Right lobe of liver (tissue), 4 donors: ENCODE measurements around the gene C6orf132.

Experiments used
- CTCF ChIP-seq, 4 donors: fragments of 200-600 bp in 3 of 4; fragments of 450-650 bp in 1 of 4; IDR thresholded peaks; one replicate each; pipeline versions ENCODE4 v1.5.1 to v1.8.0; 2016 to 2022; ENCODE audit warnings: antibody characterized with exemption in 4 of 4, mild to moderate bottlenecking in 2 of 4
- POLR2A ChIP-seq: fragments of 450-650 bp; IDR thresholded peaks from one replicate; pipeline ENCODE4 v1.6.1; 2017; ENCODE audit warnings: antibody characterized with exemption, mild to moderate bottlenecking
- donor health status: DM: no; HTN: no; CAD: no.
- donor health status: DM: no; HTN: no; CAD: no.
- donor health status: DM: no; HTN: yes; CAD: no.

- TF ChIP-seq CTCF (IDR thresholded peaks at IDR 0.05) (no peak), POLR2A (no peak)
These were observed 4.7 kb upstream of the C6orf132 start for GRCh38 chr6:42147138-42147562.
